Hepatocyte (in vitro differentiated cells): ENCODE results near the gene NOP53. TPM values are rescaled to one million over a fixed set of nuclear protein-coding genes. Genes with fewer than 3 reads are reported as not detected.

ENCODE experiments used
- DNase-seq: peaks from one replicate; pipeline ENCODE4 v3.0.0-alpha.2; 2016; ENCODE audit warnings: low spot score
- H2AFZ ChIP-seq: fragments of 200-600 bp; sonication (generic); 2 replicates; pipeline ENCODE4 v1.6.0; 2016; ENCODE audit warnings: antibody characterized with exemption, mild to moderate bottlenecking
- H3K27ac ChIP-seq: fragments of 200-600 bp; sonication (generic); 2 replicates; pipeline ENCODE4 v1.5.1; 2016; ENCODE audit warnings: mild to moderate bottlenecking
- H3K27me3 ChIP-seq: fragments of 200-600 bp; sonication (generic); 2 replicates; pipeline ENCODE4 v1.6.1; 2016
- H3K36me3 ChIP-seq: fragments of 200-600 bp; sonication (generic); replicated peaks from 2 replicates; pipeline ENCODE4 v1.5.1; 2016; ENCODE audit warnings: low read depth; ENCODE audit not compliant: insufficient read depth
- H3K4me1 ChIP-seq: fragments of 200-600 bp; sonication (generic); 2 replicates; pipeline ENCODE4 v1.5.1; 2016; ENCODE audit warnings: mild to moderate bottlenecking, moderate library complexity; ENCODE audit not compliant: insufficient read depth
- H3K4me2 ChIP-seq: fragments of 200-600 bp; sonication (generic); 2 replicates; pipeline ENCODE4 v1.6.0; 2016
- H3K4me3 ChIP-seq: fragments of 200-600 bp; sonication (generic); 2 replicates; pipeline ENCODE4 v1.5.1; 2016; ENCODE audit warnings: mild to moderate bottlenecking
- H3K79me2 ChIP-seq: fragments of 200-600 bp; sonication (generic); 2 replicates; pipeline ENCODE4 v1.6.0; 2017; ENCODE audit warnings: mild to moderate bottlenecking
- H3K9me2 ChIP-seq: fragments of 200-600 bp; sonication (generic); replicated peaks from 2 replicates; pipeline ENCODE4 v1.6.0; 2017; ENCODE audit warnings: mild to moderate bottlenecking; ENCODE audit not compliant: insufficient read depth
- H3K9me3 ChIP-seq: fragments of 200-600 bp; sonication (generic); 2 replicates; pipeline ENCODE4 v1.5.1; 2016; ENCODE audit warnings: low read depth, mild to moderate bottlenecking
- H4K20me1 ChIP-seq: fragments of 200-600 bp; sonication (generic); 2 replicates; pipeline ENCODE4 v1.6.0; 2016; ENCODE audit warnings: mild to moderate bottlenecking; ENCODE audit not compliant: insufficient read depth, poor library complexity, severe bottlenecking
- CTCF ChIP-seq: fragments of 200-600 bp; sonication (generic); IDR thresholded peaks from 2 replicates; pipeline ENCODE4 v1.5.1; 2016; ENCODE audit warnings: antibody characterized with exemption, mild to moderate bottlenecking; ENCODE audit not compliant: poor library complexity
- EZH2 ChIP-seq: fragments of 200-600 bp; sonication (generic); IDR thresholded peaks from 2 replicates; pipeline ENCODE4 v1.6.1; 2016; ENCODE audit warnings: antibody characterized with exemption, mild to moderate bottlenecking, borderline replicate concordance
- EZH2phosphoT487 ChIP-seq: fragments of 200-600 bp; sonication (generic); IDR thresholded peaks from one replicate; pipeline ENCODE4 v1.6.1; 2018; ENCODE audit warnings: antibody characterized with exemption, mild to moderate bottlenecking, low read depth, moderate library complexity; ENCODE audit not compliant: unreplicated experiment, severe bottlenecking
- WGBS: methylation state at CpG from one replicate; pipeline ENCODE4 v1.1.6; 2016; ENCODE audit warnings: low lambda C conversion rate; ENCODE audit errors: missing lambda C conversion rate; 5-methylcytosine and 5-hydroxymethylcytosine counted together
- polyA plus RNA-seq: library from polyadenylated mRNA; unstranded; fragments of >200 nt; fragmentation: Nextera tagmentation; extraction: Ambion mirVana; gene quantifications from 2 replicates; pipeline ENCODE4 v1.2.1, GENCODE V29; 2016
- total RNA-seq: library from RNA; depleted of rRNA; stranded (reverse); fragments of >200 nt; gene quantifications from 2 replicates; pipeline ENCODE4 v1.2.3, GENCODE V29; 2014

Gene NOP53
- total and polyA plus RNA-seq, 2 experiments from 2014 or later = 93.3 to 96.7 TPM

- Histone ChIP-seq H3K9me3 (no peaks in the 10 kb centered on the region), H3K4me3 (no peak overlapping the region), H3K79me2 (no peaks in the 10 kb centered on the region), H4K20me1 (no peaks in the 10 kb centered on the region), H3K36me3 (peaks cover 3% of the 10 kb centered on the region), H3K9me2 (no peaks in the 10 kb centered on the region), H3K4me1 (peaks cover 5% of the 10 kb centered on the region), H2AFZ (no peak overlapping the region), H3K4me2 (no peak overlapping the region), H3K27ac (peak overlapping the region; percentile 30), H3K27me3 (no peaks in the 10 kb centered on the region)
- DNase-seq = peak; percentile 52
- WGBS = 81% methylated on average over 14 of the region's 14 CpGs
- no peak for TF ChIP-seq EZH2
- TF ChIP-seq EZH2phosphoT487 = no peak
- TF ChIP-seq CTCF = no peak
Measured at GRCh38 chr19:47757617-47758442, 12.5 kb downstream of the NOP53 start.

GRCh38 chr19:47758443-47758804 lies 13.1 kb downstream of the NOP53 start:
- H3K4me2 ChIP-seq = no peak overlapping the region
- H3K27me3 ChIP-seq = no peaks in the 10 kb centered on the region
- no peaks in the 10 kb centered on the region for H3K79me2 ChIP-seq
- H3K9me2 ChIP-seq = no peaks in the 10 kb centered on the region
- 98% methylated on average over 5 of the region's 5 CpGs for WGBS
- peaks cover 3% of the 10 kb centered on the region for H3K36me3 ChIP-seq
- no peak overlapping the region for H3K27ac ChIP-seq
- DNase-seq = no peak
- no peaks in the 10 kb centered on the region for H4K20me1 ChIP-seq
- H3K9me3 ChIP-seq = no peaks in the 10 kb centered on the region
- H3K4me1 ChIP-seq = peaks cover 5% of the 10 kb centered on the region
- no peak overlapping the region for H3K4me3 ChIP-seq
- TF ChIP-seq EZH2 = no peak
- TF ChIP-seq CTCF = no peak
- TF ChIP-seq EZH2phosphoT487 = no peak
- no peak overlapping the region for H2AFZ ChIP-seq

- WGBS = 93% methylated on average over 5 of the region's 5 CpGs
Measured at GRCh38 chr19:47760632-47760999, 15.3 kb downstream of the NOP53 start.

More at GRCh38 chr19:47760632-47760999, 15.3 kb downstream of the NOP53 start:
- DNase-seq = no peak
- no peaks in the 10 kb centered on the region for H3K9me2 ChIP-seq
- no peak overlapping the region for H3K4me3 ChIP-seq
- no peak overlapping the region for H3K4me2 ChIP-seq
- no peak for TF ChIP-seq CTCF
- TF ChIP-seq EZH2phosphoT487 = no peak
- TF ChIP-seq EZH2 = no peak
- H3K9me3 ChIP-seq = no peaks in the 10 kb centered on the region
- H4K20me1 ChIP-seq = no peaks in the 10 kb centered on the region
- no peak overlapping the region for H3K27ac ChIP-seq
- peaks cover 5% of the 10 kb centered on the region for H3K4me1 ChIP-seq
- no peaks in the 10 kb centered on the region for H3K79me2 ChIP-seq
- H3K36me3 ChIP-seq = peaks cover 3% of the 10 kb centered on the region
- H3K27me3 ChIP-seq = no peaks in the 10 kb centered on the region
- no peak overlapping the region for H2AFZ ChIP-seq
